GM23338 (cell line): ENCODE measurements around the gene TP53BP1. TPM values are rescaled to one million over a fixed set of nuclear protein-coding genes. Genes with fewer than 3 reads are reported as not detected.

Source experiments
- ATAC-seq: fragments of 200-7000 bp; cut with Tn5 transposase; 3 replicates; pipeline ENCODE4 v1.9.1; 2020
- DNase-seq: peaks from one replicate; pipeline ENCODE4 v3.0.0-alpha.2; 2015; ENCODE audit warnings: low spot score
- H2AFZ ChIP-seq: fragments of 200-600 bp; sonication (generic); 2 replicates; pipeline ENCODE4 v1.8.0; 2016; ENCODE audit warnings: antibody characterized with exemption, mild to moderate bottlenecking, moderate library complexity
- H3F3A ChIP-seq: fragments of 200-600 bp; sonication (generic); replicated peaks from 2 replicates; pipeline ENCODE4 v1.8.0; 2017; ENCODE audit warnings: antibody characterized with exemption, mixed run types, low read depth
- H3K27ac ChIP-seq: fragments of 200-600 bp; sonication (generic); 2 replicates; pipeline ENCODE4 v1.6.1; 2016; ENCODE audit warnings: low read depth
- H3K27me3 ChIP-seq: fragments of 200-600 bp; sonication (generic); 2 replicates; pipeline ENCODE4 v1.8.0; 2016; ENCODE audit warnings: mild to moderate bottlenecking, mixed run types, moderate library complexity; ENCODE audit not compliant: insufficient read depth
- H3K36me3 ChIP-seq: fragments of 200-600 bp; sonication (generic); 2 replicates; pipeline ENCODE4 v1.8.0; 2016; ENCODE audit warnings: mild to moderate bottlenecking; ENCODE audit not compliant: insufficient read depth
- H3K4me1 ChIP-seq: fragments of 200-600 bp; sonication (generic); 2 replicates; pipeline ENCODE4 v1.8.0; 2016; ENCODE audit warnings: mild to moderate bottlenecking, moderate library complexity; ENCODE audit not compliant: insufficient read depth
- H3K4me2 ChIP-seq: fragments of 200-600 bp; sonication (generic); 2 replicates; pipeline ENCODE4 v1.7.1; 2017; ENCODE audit warnings: mixed run types
- H3K4me3 ChIP-seq: fragments of 200-600 bp; sonication (generic); 2 replicates; pipeline ENCODE4 v1.6.1; 2016; ENCODE audit warnings: mixed run types
- H3K79me2 ChIP-seq: fragments of 200-600 bp; sonication (generic); replicated peaks from 2 replicates; pipeline ENCODE4 v1.8.0; 2017; ENCODE audit warnings: mild to moderate bottlenecking; ENCODE audit not compliant: insufficient read depth
- H3K9me2 ChIP-seq: fragments of 200-600 bp; sonication (generic); 2 replicates; pipeline ENCODE4 v1.8.0; 2017; ENCODE audit not compliant: insufficient read depth
- H4K20me1 ChIP-seq: fragments of 200-600 bp; sonication (generic); replicated peaks from 2 replicates; pipeline ENCODE4 v1.8.0; 2017; ENCODE audit warnings: mild to moderate bottlenecking; ENCODE audit not compliant: insufficient read depth
- H3K27ac Mint-ChIP-seq: 2 replicates; pipeline ENCODE4 v1.8.0; 2020; ENCODE audit warnings: inconsistent platforms, mild to moderate bottlenecking, moderate library complexity, mixed read lengths
- H3K27me3 Mint-ChIP-seq: 3 replicates; pipeline ENCODE4 v1.8.0; 2022; ENCODE audit warnings: low read depth, mild to moderate bottlenecking, moderate library complexity, mixed read lengths, inconsistent platforms; ENCODE audit not compliant: insufficient read depth, poor library complexity
- H3K36me3 Mint-ChIP-seq: 3 replicates; pipeline ENCODE4 v1.8.0; 2021; ENCODE audit warnings: low read depth, mild to moderate bottlenecking, inconsistent platforms, moderate library complexity, mixed read lengths
- H3K4me1 Mint-ChIP-seq: 3 replicates; pipeline ENCODE4 v1.8.0; 2020; ENCODE audit warnings: mild to moderate bottlenecking, inconsistent platforms, mixed read lengths
- H3K4me3 Mint-ChIP-seq: 3 replicates; pipeline ENCODE4 v1.8.0; 2021; ENCODE audit warnings: moderate library complexity, mild to moderate bottlenecking, inconsistent platforms, mixed read lengths
- H3K9me3 Mint-ChIP-seq: 3 replicates; pipeline ENCODE4 v1.8.0; 2020; ENCODE audit warnings: moderate library complexity, mild to moderate bottlenecking, inconsistent platforms, mixed read lengths
- CREB1 ChIP-seq: fragments of 250-450 bp; sonication (Bioruptor Pico); IDR thresholded peaks from 2 replicates; pipeline ENCODE4 v1.5.0; 2020; ENCODE audit warnings: low read depth, mild to moderate bottlenecking, moderate library complexity
- EZH2 ChIP-seq: fragments of 200-600 bp; sonication (generic); IDR thresholded peaks from one replicate; pipeline ENCODE4 v1.8.0; 2017; ENCODE audit warnings: antibody characterized with exemption, mild to moderate bottlenecking, low read depth; ENCODE audit not compliant: unreplicated experiment
- EZH2phosphoT487 ChIP-seq: fragments of 200-600 bp; sonication (generic); IDR thresholded peaks from one replicate; pipeline ENCODE4 v1.8.1; 2018; ENCODE audit warnings: antibody characterized with exemption; ENCODE audit not compliant: unreplicated experiment
- JUNB ChIP-seq: IDR thresholded peaks from one replicate; pipeline ENCODE4 v1.6.1; 2016; ENCODE audit warnings: antibody characterized with exemption; ENCODE audit not compliant: unreplicated experiment
- NANOG ChIP-seq: IDR thresholded peaks from 2 replicates; pipeline ENCODE4 v1.6.1; 2016; ENCODE audit warnings: antibody characterized with exemption, borderline replicate concordance
- POLR2AphosphoS5 ChIP-seq: IDR thresholded peaks from 2 replicates; pipeline ENCODE4 v1.6.1; 2016; ENCODE audit warnings: antibody characterized with exemption, low read depth
- REST ChIP-seq: IDR thresholded peaks from one replicate; pipeline ENCODE4 v1.6.1; 2018; ENCODE audit warnings: antibody characterized with exemption; ENCODE audit not compliant: unreplicated experiment
- STAT1 ChIP-seq: IDR thresholded peaks from one replicate; pipeline ENCODE4 v1.6.1; 2016; ENCODE audit warnings: antibody characterized with exemption; ENCODE audit not compliant: unreplicated experiment
- ZNF114 ChIP-seq: fragments of 250-450 bp; sonication (Bioruptor Pico); IDR thresholded peaks from 2 replicates; pipeline ENCODE4 v1.5.0; 2020; ENCODE audit warnings: mild to moderate bottlenecking, moderate library complexity
- ZNF331 ChIP-seq: fragments of 250-450 bp; sonication (Bioruptor Pico); IDR thresholded peaks from 2 replicates; pipeline ENCODE4 v1.5.0; 2020; ENCODE audit warnings: low read depth, mild to moderate bottlenecking, moderate library complexity
- ZNF462 ChIP-seq: fragments of 250-450 bp; sonication (Bioruptor Pico); IDR thresholded peaks from 2 replicates; pipeline ENCODE4 v1.5.0; 2020; ENCODE audit warnings: mild to moderate bottlenecking, moderate library complexity
- polyA plus RNA-seq: library from polyadenylated mRNA; unstranded; fragments of >200 nt; fragmentation: Nextera tagmentation; extraction: Ambion mirVana; gene quantifications from 2 replicates; pipeline ENCODE4 v1.2.1, GENCODE V29; 2016
- total RNA-seq: library from RNA; depleted of rRNA; stranded (reverse); fragments of >200 nt; shearing (Covaris generic); gene quantifications from 2 replicates; pipeline ENCODE4 v1.2.3, GENCODE V29; 2014
- TF ChIP-seq, protein P1 (sequence below), 2 experiments: fragments of 200-600 bp in 1 of 2; sonication (generic) in 1 of 2; conservative IDR thresholded peaks; 2 replicates each; pipeline versions ENCODE4 v1.5.1 to v1.6.1; 2016 to 2017; ENCODE audit warnings: antibody characterized with exemption in 2 of 2, low read depth in 2 of 2, mild to moderate bottlenecking in 2 of 2, moderate library complexity in 1 of 2
- TF ChIP-seq, protein P2 (sequence below): IDR thresholded peaks from 2 replicates; pipeline ENCODE4 v1.6.1; 2016; ENCODE audit warnings: antibody characterized with exemption

Gene TP53BP1
- total and polyA plus RNA-seq, 2 experiments from 2014 or later: 17.7 to 81.3 TPM

- no peak overlapping the region for H3K27ac ChIP-seq
- TF ChIP-seq EZH2 (no peak), NANOG (no peak), ZNF462 (CRISPR knock-in tag) (no peak), STAT1 (no peak), ZNF331 (CRISPR knock-in tag) (no peak), JUNB (no peak), REST (no peak), ZNF114 (CRISPR knock-in tag) (no peak), POLR2AphosphoS5 (no peak), CREB1 (CRISPR knock-in tag) (no peak), EZH2phosphoT487 (no peak)
- TF ChIP-seq, protein P1, sequence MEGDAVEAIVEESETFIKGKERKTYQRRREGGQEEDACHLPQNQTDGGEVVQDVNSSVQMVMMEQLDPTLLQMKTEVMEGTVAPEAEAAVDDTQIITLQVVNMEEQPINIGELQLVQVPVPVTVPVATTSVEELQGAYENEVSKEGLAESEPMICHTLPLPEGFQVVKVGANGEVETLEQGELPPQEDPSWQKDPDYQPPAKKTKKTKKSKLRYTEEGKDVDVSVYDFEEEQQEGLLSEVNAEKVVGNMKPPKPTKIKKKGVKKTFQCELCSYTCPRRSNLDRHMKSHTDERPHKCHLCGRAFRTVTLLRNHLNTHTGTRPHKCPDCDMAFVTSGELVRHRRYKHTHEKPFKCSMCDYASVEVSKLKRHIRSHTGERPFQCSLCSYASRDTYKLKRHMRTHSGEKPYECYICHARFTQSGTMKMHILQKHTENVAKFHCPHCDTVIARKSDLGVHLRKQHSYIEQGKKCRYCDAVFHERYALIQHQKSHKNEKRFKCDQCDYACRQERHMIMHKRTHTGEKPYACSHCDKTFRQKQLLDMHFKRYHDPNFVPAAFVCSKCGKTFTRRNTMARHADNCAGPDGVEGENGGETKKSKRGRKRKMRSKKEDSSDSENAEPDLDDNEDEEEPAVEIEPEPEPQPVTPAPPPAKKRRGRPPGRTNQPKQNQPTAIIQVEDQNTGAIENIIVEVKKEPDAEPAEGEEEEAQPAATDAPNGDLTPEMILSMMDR (conservative IDR thresholded peaks at IDR 0.05; ENCODE audit: low read depth in 2 of 2): no peak
- TF ChIP-seq, protein P2, sequence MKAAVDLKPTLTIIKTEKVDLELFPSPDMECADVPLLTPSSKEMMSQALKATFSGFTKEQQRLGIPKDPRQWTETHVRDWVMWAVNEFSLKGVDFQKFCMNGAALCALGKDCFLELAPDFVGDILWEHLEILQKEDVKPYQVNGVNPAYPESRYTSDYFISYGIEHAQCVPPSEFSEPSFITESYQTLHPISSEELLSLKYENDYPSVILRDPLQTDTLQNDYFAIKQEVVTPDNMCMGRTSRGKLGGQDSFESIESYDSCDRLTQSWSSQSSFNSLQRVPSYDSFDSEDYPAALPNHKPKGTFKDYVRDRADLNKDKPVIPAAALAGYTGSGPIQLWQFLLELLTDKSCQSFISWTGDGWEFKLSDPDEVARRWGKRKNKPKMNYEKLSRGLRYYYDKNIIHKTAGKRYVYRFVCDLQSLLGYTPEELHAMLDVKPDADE: no peak
- no peaks in the 10 kb centered on the region for H3F3A ChIP-seq
- ATAC-seq: no peak
- H3K36me3 Mint-ChIP-seq: peaks cover 86% of the 10 kb centered on the region
- H3K27ac Mint-ChIP-seq: no peak overlapping the region
- H3K36me3 ChIP-seq: peaks cover 72% of the 10 kb centered on the region
- H4K20me1 ChIP-seq: no peaks in the 10 kb centered on the region; the same call in none of the 2 replicates
- H3K27me3 ChIP-seq: no peaks in the 10 kb centered on the region
- 0 out of 2 replicates have a peak, but pooled peaks cover 12% of the 10 kb centered on the region for H3K79me2 ChIP-seq
- H2AFZ ChIP-seq: no peak overlapping the region
- H3K4me1 ChIP-seq: no peaks in the 10 kb centered on the region
- no peaks in the 10 kb centered on the region for H3K4me1 Mint-ChIP-seq
- no peak overlapping the region for H3K4me2 ChIP-seq
- H3K9me2 ChIP-seq: no peaks in the 10 kb centered on the region
- DNase-seq: peak; percentile 5
- H3K4me3 Mint-ChIP-seq: no peak overlapping the region
- peaks cover 45% of the 10 kb centered on the region for H3K9me3 Mint-ChIP-seq
- H3K4me3 ChIP-seq: no peak overlapping the region
- H3K27me3 Mint-ChIP-seq: peaks cover 2% of the 10 kb centered on the region
Observed at GRCh38 chr15:43361313-43361903, 131.5 kb downstream of the TP53BP1 start.
